HG02943 (cell line): Measurements from ENCODE around the gene C1orf115.
"Not testable (repeated sequence)": the region's sequence is repeated elsewhere in the genome, so short reads cannot be mapped to it uniquely, and the experiment has no call there.

Source experiments
- ATAC-seq: cut with Tn5 transposase; IDR thresholded peaks from one replicate; pipeline ENCODE4 v1.9.1; 2021; ENCODE audit warnings: mild to moderate bottlenecking, low read depth, moderate library complexity; ENCODE audit not compliant: unreplicated experiment

The C1orf115 gene

DNA sequence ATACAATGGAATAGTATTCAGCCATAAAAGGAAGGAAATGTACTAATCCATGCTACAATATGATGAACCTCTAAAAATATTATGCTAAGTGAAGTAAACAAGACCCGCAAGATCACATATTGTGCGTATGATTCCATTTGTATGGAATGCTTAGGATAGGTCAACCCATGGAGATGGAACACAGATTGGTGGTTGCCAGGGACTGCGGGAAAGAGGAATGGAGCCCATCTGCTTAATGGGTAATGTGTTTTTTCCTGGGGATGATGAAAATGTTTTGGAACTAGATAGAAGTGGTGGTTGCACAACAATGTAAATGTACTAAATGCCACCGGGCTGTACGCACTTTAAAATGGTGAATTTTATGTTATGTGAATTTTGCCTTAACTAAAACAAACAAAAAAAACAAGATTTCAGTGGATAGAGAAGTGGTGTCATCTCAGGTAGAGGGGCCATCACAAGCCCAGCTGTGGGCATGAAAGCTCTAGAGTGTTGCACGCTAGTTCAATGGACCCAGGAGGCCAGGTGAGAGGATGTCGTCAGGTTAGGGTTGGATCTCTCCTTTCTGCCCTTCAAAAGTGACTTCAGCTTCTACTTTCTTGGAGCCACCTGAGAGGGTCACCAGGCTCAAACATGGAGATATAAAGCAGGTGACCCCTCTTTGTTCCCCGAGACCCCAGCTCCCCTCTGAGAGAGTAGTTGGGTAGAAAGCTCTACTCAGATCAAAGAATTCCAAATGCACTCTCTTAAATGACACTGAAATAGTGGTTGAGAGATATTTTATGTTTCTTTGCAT lies 2.5 kb downstream of the C1orf115 start:
- ATAC-seq: no peak

GRCh38 chr1:220694866-220695382 lies 4.8 kb downstream of the C1orf115 start:
- ATAC-seq: no peak

- no peak for ATAC-seq
Measured at GRCh38 chr1:220695426-220695825, 5.3 kb downstream of the C1orf115 start.

DNA sequence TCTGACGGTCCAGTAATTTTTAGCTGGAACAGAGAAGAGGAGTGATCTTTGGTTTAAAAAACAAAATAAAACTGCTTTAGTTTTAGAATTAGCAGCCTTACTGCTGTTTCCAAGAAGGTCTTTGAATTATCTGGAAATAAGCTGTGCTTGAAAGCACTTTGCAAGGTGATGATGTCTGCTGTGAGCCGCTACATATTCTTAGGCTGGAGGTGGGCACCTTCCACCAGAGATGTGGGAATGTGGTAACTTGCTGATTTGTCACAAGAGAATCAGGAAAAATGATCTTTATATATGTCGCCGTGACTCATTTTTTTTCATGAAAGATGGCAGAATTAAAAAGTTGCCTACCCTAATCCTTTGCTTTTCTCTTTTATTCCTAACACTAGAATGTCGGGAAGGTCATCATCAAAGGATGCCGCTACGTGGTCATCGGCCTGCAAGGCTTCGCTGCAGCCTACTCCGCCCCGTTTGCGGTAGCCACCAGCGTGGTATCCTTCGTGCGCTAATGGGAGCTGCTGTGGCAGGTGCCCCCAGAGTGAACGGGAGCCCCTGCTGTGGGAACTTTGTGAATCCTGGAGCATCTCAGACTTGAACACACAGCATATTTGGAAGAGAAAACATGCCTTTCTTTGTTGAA lies 6.2 kb downstream of the C1orf115 start:
- ATAC-seq: no peak

- ATAC-seq: no peak
Measured at GRCh38 chr1:220696863-220697231, 6.7 kb downstream of the C1orf115 start.

DNA sequence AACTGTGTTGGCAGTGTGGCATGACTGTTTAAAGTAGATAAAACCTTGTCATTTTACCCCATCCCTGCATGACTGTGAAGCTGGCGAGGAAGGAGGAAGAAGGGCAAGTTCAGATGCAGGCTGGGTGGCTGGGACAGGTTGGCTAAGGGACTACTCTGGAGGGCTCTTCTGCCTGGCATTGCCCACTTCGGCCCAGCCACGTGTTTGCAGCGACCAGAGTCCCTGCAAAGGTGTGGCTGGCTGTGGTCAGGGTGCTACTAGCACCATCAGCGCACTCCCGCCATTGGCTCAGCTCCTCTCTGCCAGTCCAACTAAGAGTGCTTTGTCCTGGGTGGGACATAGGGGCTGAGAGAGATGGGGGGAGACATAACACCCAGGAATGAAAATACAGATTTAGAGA lies 7.2 kb downstream of the C1orf115 start:
- ATAC-seq: no peak

GRCh38 chr1:220698607-220699016 lies 8.4 kb downstream of the C1orf115 start:
- ATAC-seq: no peak

DNA sequence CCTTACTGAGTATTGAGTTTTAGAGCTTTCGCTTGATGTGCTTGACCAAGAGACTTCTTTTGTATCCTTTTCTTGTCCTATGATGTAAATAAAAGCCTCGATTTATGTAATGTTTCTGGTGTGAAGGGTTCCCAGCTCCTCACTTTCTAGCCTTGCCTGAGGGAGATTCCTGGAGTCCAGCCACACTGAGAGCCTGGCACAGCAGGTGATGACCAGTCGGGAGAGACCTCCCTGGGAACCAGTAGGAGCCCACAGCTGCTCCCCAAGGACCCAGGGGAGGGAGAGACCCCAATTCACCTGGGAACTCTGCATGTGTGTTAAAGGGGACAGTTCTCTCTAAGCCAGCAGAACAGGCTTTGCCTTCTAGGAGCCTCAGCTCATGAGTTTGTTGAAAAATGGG lies 8.9 kb downstream of the C1orf115 start:
- no peak for ATAC-seq

GRCh38 chr1:220700556-220701179 lies 10.5 kb downstream of the C1orf115 start:
- no peak for ATAC-seq

- no peak for ATAC-seq
Measured at GRCh38 chr1:220701974-220702373, 11.8 kb downstream of the C1orf115 start.

DNA sequence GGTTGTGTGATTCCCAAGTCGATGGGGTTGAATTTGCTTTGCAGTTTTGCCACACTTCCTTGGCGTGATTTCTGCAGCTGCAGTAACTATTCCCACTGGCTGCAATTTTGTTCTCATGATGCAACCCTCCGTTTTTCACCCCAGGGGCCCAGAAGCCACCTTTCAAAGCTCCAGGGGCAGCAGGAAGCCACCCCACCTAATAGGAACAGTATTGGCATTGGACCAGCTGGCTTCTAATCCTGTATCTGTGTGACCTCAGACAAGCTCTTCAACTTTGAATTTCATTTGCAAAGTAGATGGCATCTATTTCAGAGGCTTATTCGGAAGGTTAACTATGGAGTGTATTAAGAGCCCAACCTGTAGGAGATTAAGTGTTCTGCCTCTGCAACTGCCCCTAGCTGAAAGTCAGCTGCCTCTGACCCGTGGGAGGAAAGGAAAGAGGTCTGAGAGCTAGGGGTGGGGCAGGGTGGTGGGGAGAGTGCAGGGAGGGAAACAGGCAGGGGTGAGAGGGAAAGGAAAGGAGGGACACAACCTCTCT lies 12.6 kb downstream of the C1orf115 start:
- ATAC-seq: no peak

GRCh38 chr1:220703305-220703704 lies 13.1 kb downstream of the C1orf115 start:
- ATAC-seq: no peak

GRCh38 chr1:220705782-220706181 lies 15.6 kb downstream of the C1orf115 start:
- no peak for ATAC-seq

GRCh38 chr1:220706480-220706879 lies 16.3 kb downstream of the C1orf115 start:
- no peak for ATAC-seq

GRCh38 chr1:220707160-220707559 lies 17.0 kb downstream of the C1orf115 start:
- no peak for ATAC-seq

GRCh38 chr1:220708244-220708643 lies 18.1 kb downstream of the C1orf115 start:
- no peak for ATAC-seq

DNA sequence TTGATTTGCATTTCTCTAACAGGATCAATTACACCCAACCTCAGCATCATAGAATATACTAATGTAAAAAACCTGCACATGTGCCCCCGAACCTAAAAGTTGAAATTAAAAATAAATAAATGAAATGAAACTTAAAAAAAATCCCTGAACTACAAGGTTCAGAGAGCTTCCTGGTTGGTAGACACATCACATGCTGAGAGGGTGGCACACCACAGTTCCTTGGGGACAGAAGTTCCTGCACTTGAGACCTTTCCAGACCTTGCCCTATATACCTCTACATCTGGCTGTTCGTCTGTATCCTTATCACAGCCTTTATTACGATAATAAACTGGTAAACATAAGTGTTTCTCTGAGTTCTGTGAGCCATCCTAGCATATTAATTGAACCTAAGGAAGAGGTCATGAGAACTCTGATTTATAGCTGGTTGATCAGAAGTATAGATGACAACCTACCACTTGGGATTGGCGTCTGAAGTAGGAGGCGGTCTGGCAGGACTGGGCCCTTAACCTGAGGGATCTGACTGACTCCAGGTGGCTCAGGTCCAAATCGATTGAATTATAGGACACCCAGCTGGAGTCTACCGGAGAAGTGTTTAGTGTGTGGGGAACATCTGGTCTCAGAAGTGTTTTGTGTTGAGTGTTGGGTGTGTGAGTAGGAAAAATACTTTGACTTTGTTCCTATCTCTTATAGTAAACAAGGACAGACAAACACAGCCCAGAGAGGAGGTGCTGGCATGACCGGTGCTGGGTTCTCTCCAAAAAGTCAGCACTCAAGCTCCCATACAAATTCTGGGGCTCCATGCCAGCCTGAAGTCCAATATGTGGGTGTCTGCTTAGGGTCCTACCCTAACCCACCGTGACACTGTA lies 19.0 kb downstream of the C1orf115 start:
- ATAC-seq: no peak

GRCh38 chr1:220710333-220710732 lies 20.2 kb downstream of the C1orf115 start:
- ATAC-seq: no peak

DNA sequence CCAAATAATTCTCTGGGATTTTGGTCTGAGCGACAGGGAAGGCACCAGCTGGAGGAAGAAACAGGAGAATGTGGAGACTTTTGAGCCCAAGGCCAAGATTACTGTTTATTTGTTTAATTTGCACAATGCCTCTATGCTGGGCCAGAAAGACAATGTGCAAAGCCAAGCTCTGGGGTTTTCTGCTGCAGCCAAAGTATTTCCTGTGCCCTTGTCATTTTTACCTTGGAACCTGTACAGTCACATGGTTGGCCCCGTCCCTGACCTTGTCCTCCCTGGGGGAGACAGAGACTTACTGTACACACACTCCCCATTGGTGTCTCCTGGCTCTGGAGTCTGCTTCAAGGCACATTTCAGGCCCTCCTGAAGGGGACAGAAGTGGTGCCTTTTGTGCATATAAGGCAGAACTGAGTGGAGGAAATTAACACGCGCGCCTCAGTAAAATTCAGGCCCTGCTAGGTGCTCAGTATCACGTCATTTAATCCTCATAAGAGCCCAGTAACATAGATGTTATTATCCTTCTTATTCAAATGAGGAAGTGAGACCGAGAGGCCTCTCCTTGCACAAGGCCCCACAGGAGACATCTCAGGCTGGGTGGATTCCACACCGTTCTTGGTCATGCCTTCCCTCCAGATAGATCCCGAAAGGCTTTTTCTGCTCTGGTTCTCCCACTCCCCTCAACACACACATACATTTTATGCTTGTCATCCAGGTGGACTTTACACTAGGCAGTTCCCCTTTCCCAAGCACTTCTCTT lies 21.1 kb downstream of the C1orf115 start:
- no peak for ATAC-seq

GRCh38 chr1:220715986-220716385 lies 25.8 kb downstream of the C1orf115 start:
- not testable (repeated sequence) for ATAC-seq
